ENCODE results near the gene ITGA11.

ITGA11 gene

DNA sequence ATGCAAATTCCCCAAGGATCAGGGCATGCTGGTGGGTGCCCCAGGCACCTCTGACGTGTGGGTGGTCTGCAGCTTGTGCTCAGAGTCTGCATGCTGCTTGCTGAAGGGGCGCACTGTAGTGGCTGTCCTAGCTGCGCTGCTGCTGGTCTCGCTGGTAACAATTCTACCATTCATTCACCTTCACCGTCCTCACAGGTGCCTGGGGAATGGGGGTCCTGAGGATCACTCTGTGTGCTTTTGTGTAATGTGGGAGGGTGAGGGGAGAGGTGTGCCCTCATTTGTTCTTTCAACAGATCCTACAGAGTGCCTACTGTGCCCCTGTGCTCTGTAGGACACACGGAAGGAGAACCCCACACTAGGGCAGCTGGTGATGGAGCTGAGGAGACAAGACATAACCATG is 2.1 kb upstream of the ITGA11 start:
- TF ChIP-seq CTCF (IDR thresholded peaks at IDR 0.05) = no peak

- TF ChIP-seq CTCF (IDR thresholded peaks at IDR 0.05) = no peak
Observed at GRCh38 chr15:68433551-68433950, 1.6 kb upstream of the ITGA11 start.

GRCh38 chr15:68432441-68433064 is 590 bp upstream of the ITGA11 start:
- no peak for TF ChIP-seq CTCF (IDR thresholded peaks at IDR 0.05)

GRCh38 chr15:68431037-68431791 is 749 bp downstream of the ITGA11 start:
- TF ChIP-seq CTCF (IDR thresholded peaks at IDR 0.05) = no peak

DNA sequence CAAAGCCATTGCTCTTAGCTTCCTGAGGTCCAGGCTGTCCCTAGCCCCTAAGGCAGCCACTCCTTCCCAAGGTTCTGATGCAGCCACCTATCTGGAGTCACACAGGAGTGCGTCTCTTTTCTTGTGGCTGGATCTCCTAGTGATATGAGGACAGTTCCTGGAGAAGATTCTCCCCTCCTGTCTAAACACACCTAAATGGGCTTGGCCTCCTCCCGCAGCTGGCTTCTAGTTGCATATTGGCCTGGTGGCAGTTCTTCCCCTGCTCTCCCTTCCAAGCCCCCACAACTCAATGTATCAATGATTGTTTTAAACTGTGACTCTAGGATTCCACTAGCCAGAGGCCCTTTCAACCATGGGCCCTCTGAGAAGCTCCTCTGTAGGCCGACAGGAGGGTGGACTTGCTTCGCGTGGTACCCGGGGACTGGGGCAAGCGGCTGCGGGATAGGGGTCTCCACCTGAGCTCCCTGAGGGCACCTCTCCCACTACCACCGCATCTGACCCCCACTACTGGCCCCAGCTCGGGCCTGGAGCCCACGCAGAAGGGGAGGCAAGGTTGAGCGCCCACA is 1.4 kb downstream of the ITGA11 start:
- TF ChIP-seq CTCF (IDR thresholded peaks at IDR 0.05) = no peak

- TF ChIP-seq CTCF (IDR thresholded peaks at IDR 0.05) = no peak
Observed at GRCh38 chr15:68429691-68430470, 2.1 kb downstream of the ITGA11 start.

DNA sequence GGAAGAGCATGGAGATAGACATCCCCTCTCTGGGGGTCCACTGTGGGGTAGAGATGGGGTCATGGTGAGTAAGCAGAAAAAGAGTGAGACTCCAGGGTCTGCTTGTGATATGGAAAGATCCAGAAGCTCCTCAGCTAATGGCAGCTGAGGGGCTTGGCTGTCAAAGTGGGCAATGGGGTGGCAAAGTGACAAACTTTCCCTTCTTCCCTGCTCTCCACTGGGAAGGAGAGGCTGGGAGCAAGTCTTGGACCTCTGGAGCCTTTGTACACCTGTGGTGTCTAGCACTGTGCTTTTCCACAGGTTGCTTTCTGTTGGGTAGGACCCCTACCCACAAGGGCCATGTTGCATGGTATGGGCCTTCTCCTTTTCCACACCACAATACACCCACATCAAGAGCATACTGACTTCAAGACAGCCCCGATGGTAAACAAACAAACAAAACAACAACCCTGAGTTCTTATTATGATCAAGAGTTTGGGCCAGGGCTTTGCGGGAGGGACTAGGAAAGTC is 3.5 kb downstream of the ITGA11 start:
- TF ChIP-seq CTCF (IDR thresholded peaks at IDR 0.05) = no peak
